ENCODE data around the gene APLP1.

GRCh38 chr19:35907377-35907745 lies 39.0 kb downstream of the APLP1 start:
- TF ChIP-seq POLR2A (IDR thresholded peaks at IDR 0.05) (no peak), CTCF (IDR thresholded peaks at IDR 0.05) (no peak), POLR2AphosphoS5 (IDR thresholded peaks at IDR 0.05) (no peak), EP300 (IDR thresholded peaks at IDR 0.05) (no peak)

All from suprapubic skin (tissue), 4 donors.